ENCODE measurements around the gene WDR41.
A peak's percentile ranks its signal among the peaks of the same experiment; 100 is the strongest.
"Not testable (repeated sequence)": the region's sequence is repeated elsewhere in the genome, so short reads cannot be mapped to it uniquely, and the experiment has no call there.

The WDR41 gene

GRCh38 chr5:77491783-77492652 lies at the start of gene WDR41:
TSS of gene WDR41 (minus strand) at chr5:77492316. CDS start at chr5:77492220, 96 bp downstream.
- peak; percentile 97 for DNase-seq (ENCODE audit: low read depth)
- TF ChIP-seq CTCF (conservative IDR thresholded peaks at IDR 0.05; ENCODE audit: low read length), result peak; percentile 70
- H3K4me3 ChIP-seq (ENCODE audit: low read length), result peak within 1 kb of the TSS; percentile 83

GRCh38 chr5:77531297-77531696 lies 39.2 kb upstream of the WDR41 start:
- DNase-seq (ENCODE audit: low read depth), result no peak
- no peak for TF ChIP-seq CTCF (conservative IDR thresholded peaks at IDR 0.05; ENCODE audit: low read length)
- H3K4me3 ChIP-seq (ENCODE audit: low read length), result no peak overlapping the region

- TF ChIP-seq CTCF (conservative IDR thresholded peaks at IDR 0.05; ENCODE audit: low read length), result no peak; the same call in 1 of the 2 replicates
- no peak for DNase-seq (ENCODE audit: low read depth)
- no peak overlapping the region for H3K4me3 ChIP-seq (ENCODE audit: low read length)
Measured at GRCh38 chr5:77518304-77518703, 26.2 kb upstream of the WDR41 start.

- no peak for DNase-seq (ENCODE audit: low read depth)
- no peak for TF ChIP-seq CTCF (conservative IDR thresholded peaks at IDR 0.05; ENCODE audit: low read length)
- H3K4me3 ChIP-seq (ENCODE audit: low read length), result no peak overlapping the region
Measured at GRCh38 chr5:77514457-77514856, 22.3 kb upstream of the WDR41 start.

GRCh38 chr5:77513321-77513720 lies 21.2 kb upstream of the WDR41 start:
- no peak for TF ChIP-seq CTCF (conservative IDR thresholded peaks at IDR 0.05; ENCODE audit: low read length)

GRCh38 chr5:77501132-77501531 lies 9.0 kb upstream of the WDR41 start:
- DNase-seq (ENCODE audit: low read depth); H3K4me3 ChIP-seq (ENCODE audit: low read length): not testable (repeated sequence)

More at GRCh38 chr5:77513321-77513720, 21.2 kb upstream of the WDR41 start:
- no peak for DNase-seq (ENCODE audit: low read depth)
- H3K4me3 ChIP-seq (ENCODE audit: low read length), result no peak overlapping the region

- TF ChIP-seq CTCF (conservative IDR thresholded peaks at IDR 0.05; ENCODE audit: low read length), result no peak
- DNase-seq (ENCODE audit: low read depth), result no peak
- H3K4me3 ChIP-seq (ENCODE audit: low read length), result no peak overlapping the region
Measured at GRCh38 chr5:77499973-77500372, 7.9 kb upstream of the WDR41 start.

All from AG10803 (cell line).